HTR-8/SVneo (cell line): ENCODE data around the gene SFMBT2.
"Not testable (repeated sequence)": the region's sequence is repeated elsewhere in the genome, so short reads cannot be mapped to it uniquely, and the experiment has no call there.

ENCODE experiments used
- DNase-seq: peaks from one replicate; pipeline ENCODE4 v3.0.0; 2011; ENCODE audit warnings: low spot score, mixed read lengths; ENCODE audit not compliant: insufficient read length
- FAIRE-seq: peaks from 2 replicates; lab custom pipeline; 2011; peaks lifted over from hg19 to GRCh38; lab: Jason Lieb, UNC

SFMBT2 gene

GRCh38 chr10:7306147-7306546 is 104.7 kb downstream of the SFMBT2 start:
- no peak for FAIRE-seq
- DNase-seq, result no peak

- DNase-seq (no peak), FAIRE-seq (no peak)
These were observed 105.8 kb downstream of the SFMBT2 start for GRCh38 chr10:7305053-7305452.

- no peak for FAIRE-seq
- no peak for DNase-seq
These were observed 106.7 kb downstream of the SFMBT2 start for GRCh38 chr10:7304110-7304509.

GRCh38 chr10:7302930-7303557 is 107.8 kb downstream of the SFMBT2 start:
- no peak for DNase-seq
- no peak for FAIRE-seq

GRCh38 chr10:7302392-7302906 is 108.4 kb downstream of the SFMBT2 start:
- DNase-seq, result peak; percentile 73
- FAIRE-seq, result peak; percentile 91

GRCh38 chr10:7301006-7301778 is 109.6 kb downstream of the SFMBT2 start:
- no peak for DNase-seq
- no peak for FAIRE-seq

- peak; percentile 50 for DNase-seq
- peak; percentile 86 for FAIRE-seq
These were observed 110.4 kb downstream of the SFMBT2 start for GRCh38 chr10:7300384-7300971.

- FAIRE-seq, DNase-seq: not testable (repeated sequence)
These were observed 111.1 kb downstream of the SFMBT2 start for GRCh38 chr10:7299601-7300325.

GRCh38 chr10:7298495-7298894 is 112.3 kb downstream of the SFMBT2 start:
- FAIRE-seq, result peak; percentile 96
- no peak for DNase-seq

GRCh38 chr10:7297094-7297493 is 113.7 kb downstream of the SFMBT2 start:
- no peak for FAIRE-seq
- no peak for DNase-seq

GRCh38 chr10:7296648-7297047 is 114.2 kb downstream of the SFMBT2 start:
- no peak for FAIRE-seq
- DNase-seq, result no peak

GRCh38 chr10:7296076-7296475 is 114.8 kb downstream of the SFMBT2 start:
- DNase-seq, result no peak
- FAIRE-seq, result no peak

GRCh38 chr10:7293378-7293920 is 117.4 kb downstream of the SFMBT2 start:
- DNase-seq (no peak), FAIRE-seq (no peak)

- peak; percentile 24 for DNase-seq
- no peak for FAIRE-seq
These were observed 119.2 kb downstream of the SFMBT2 start for GRCh38 chr10:7291487-7292270.

GRCh38 chr10:7288060-7288690 is 122.7 kb downstream of the SFMBT2 start:
- no peak for FAIRE-seq
- DNase-seq, result no peak

GRCh38 chr10:7287377-7287776 is 123.5 kb downstream of the SFMBT2 start:
- DNase-seq, result no peak

GRCh38 chr10:7285522-7286322 is 125.1 kb downstream of the SFMBT2 start:
- DNase-seq (no peak), FAIRE-seq (no peak)

More at GRCh38 chr10:7287377-7287776, 123.5 kb downstream of the SFMBT2 start:
- FAIRE-seq, result no peak

GRCh38 chr10:7283246-7283645 is 127.6 kb downstream of the SFMBT2 start:
- FAIRE-seq (no peak), DNase-seq (no peak)
